ENCODE results near the gene PRRX1.

PRRX1 gene

GRCh38 chr1:170664828-170665612 is 1.1 kb downstream of the PRRX1 start:
- no peak for DNase-seq

- DNase-seq: no peak
Measured at GRCh38 chr1:170665629-170666028, 1.7 kb downstream of the PRRX1 start.

GRCh38 chr1:170666541-170667254 is 2.8 kb downstream of the PRRX1 start:
- DNase-seq: no peak

GRCh38 chr1:170668209-170669106 is 4.5 kb downstream of the PRRX1 start:
- no peak for DNase-seq

GRCh38 chr1:170669107-170669445 is 5.1 kb downstream of the PRRX1 start:
- no peak for DNase-seq

- no peak for DNase-seq
Measured at GRCh38 chr1:170669586-170670530, 5.9 kb downstream of the PRRX1 start.

- DNase-seq: no peak
Measured at GRCh38 chr1:170670802-170671628, 7.1 kb downstream of the PRRX1 start.

GRCh38 chr1:170671629-170671963 is 7.7 kb downstream of the PRRX1 start:
- no peak for DNase-seq

GRCh38 chr1:170672316-170672715 is 8.4 kb downstream of the PRRX1 start:
- DNase-seq: no peak

- no peak for DNase-seq
Measured at GRCh38 chr1:170674239-170674638, 10.3 kb downstream of the PRRX1 start.

GRCh38 chr1:170674986-170675385 is 11.1 kb downstream of the PRRX1 start:
- DNase-seq: no peak

- DNase-seq: no peak
Measured at GRCh38 chr1:170675865-170676264, 11.9 kb downstream of the PRRX1 start.

GRCh38 chr1:170676628-170677027 is 12.7 kb downstream of the PRRX1 start:
- no peak for DNase-seq

- DNase-seq: no peak
Measured at GRCh38 chr1:170678027-170678600, 14.2 kb downstream of the PRRX1 start.

- DNase-seq: no peak
Measured at GRCh38 chr1:170680428-170680827, 16.5 kb downstream of the PRRX1 start.

GRCh38 chr1:170682169-170682568 is 18.2 kb downstream of the PRRX1 start:
- DNase-seq: no peak

GRCh38 chr1:170682809-170683208 is 18.9 kb downstream of the PRRX1 start:
- DNase-seq: no peak

GRCh38 chr1:170685166-170685565 is 21.2 kb downstream of the PRRX1 start:
- no peak for DNase-seq

- DNase-seq: no peak
Measured at GRCh38 chr1:170686291-170686690, 22.4 kb downstream of the PRRX1 start.

GRCh38 chr1:170687621-170688020 is 23.7 kb downstream of the PRRX1 start:
- no peak for DNase-seq

- DNase-seq: no peak
Measured at GRCh38 chr1:170691258-170691657, 27.3 kb downstream of the PRRX1 start.

All from NCI-H187 treated with DMSO at 0.1 percent for 48 hours (cell line).